Measurements from ENCODE around the gene KCTD13.
A peak's percentile ranks its signal among the peaks of the same experiment; 100 is the strongest.
"Not testable (repeated sequence)": the region's sequence is repeated elsewhere in the genome, so short reads cannot be mapped to it uniquely, and the experiment has no call there.

The KCTD13 gene

GRCh38 chr16:29877266-29877961 lies 48.6 kb downstream of the KCTD13 start:
- DNase-seq: peak; percentile 71

GRCh38 chr16:29876594-29877249 lies 49.3 kb downstream of the KCTD13 start:
- no peak for DNase-seq

GRCh38 chr16:29876217-29876593 lies 49.8 kb downstream of the KCTD13 start:
- DNase-seq: no peak

GRCh38 chr16:29875206-29875605 lies 50.8 kb downstream of the KCTD13 start:
- DNase-seq: no peak

- DNase-seq: no peak
These were observed 52.7 kb downstream of the KCTD13 start for GRCh38 chr16:29873319-29873718.

GRCh38 chr16:29871822-29872546 lies 54.0 kb downstream of the KCTD13 start:
- no peak for DNase-seq

- not testable (repeated sequence) for DNase-seq
These were observed 57.0 kb downstream of the KCTD13 start for GRCh38 chr16:29869067-29869466.

- no peak for DNase-seq
These were observed 57.5 kb downstream of the KCTD13 start for GRCh38 chr16:29868396-29869009.

GRCh38 chr16:29864205-29864604 lies 61.8 kb downstream of the KCTD13 start:
- no peak for DNase-seq

GRCh38 chr16:29863669-29863984 lies 62.4 kb downstream of the KCTD13 start:
- no peak for DNase-seq

GRCh38 chr16:29862884-29863668 lies 63.0 kb downstream of the KCTD13 start, which contains the start of gene CDIPT:
CDIPT (minus strand) TSS chr16:29863226; CDS start chr16:29862857, 369 bp downstream.
- peak; percentile 80 for DNase-seq

GRCh38 chr16:29862383-29862883 lies 63.6 kb downstream of the KCTD13 start:
- DNase-seq: no peak

GRCh38 chr16:29860218-29860617 lies 65.8 kb downstream of the KCTD13 start:
- no peak for DNase-seq

GRCh38 chr16:29858974-29859373 lies 67.1 kb downstream of the KCTD13 start:
- DNase-seq: no peak

GRCh38 chr16:29858149-29858849 lies 67.7 kb downstream of the KCTD13 start:
- no peak for DNase-seq

GRCh38 chr16:29857133-29857760 lies 68.8 kb downstream of the KCTD13 start:
- DNase-seq: no peak

Data from activated CD4-positive, CD25-positive, alpha-beta regulatory T cell treated with anti-CD3 and anti-CD28 coated beads, Interleukin-2, amount 50 U/mL, for 72 hours (primary cell).